A549 treated with RU486 at 1 μM for 4 hours (cell line): Measurements from ENCODE around the gene TAF11L9. TPM values are rescaled to one million over a fixed set of nuclear protein-coding genes. Genes with fewer than 3 reads are reported as not detected.

Experiments used
- total RNA-seq: library from RNA; stranded (reverse); fragments of 200-300 nt; extraction: Qiagen RNA extraction; gene quantifications from 5 replicates; pipeline ENCODE4 v1.2.3, GENCODE V29; 2022; ENCODE audit warnings: low read depth

TAF11L9 gene
- not detected in 5 replicates for total RNA-seq

DNA sequence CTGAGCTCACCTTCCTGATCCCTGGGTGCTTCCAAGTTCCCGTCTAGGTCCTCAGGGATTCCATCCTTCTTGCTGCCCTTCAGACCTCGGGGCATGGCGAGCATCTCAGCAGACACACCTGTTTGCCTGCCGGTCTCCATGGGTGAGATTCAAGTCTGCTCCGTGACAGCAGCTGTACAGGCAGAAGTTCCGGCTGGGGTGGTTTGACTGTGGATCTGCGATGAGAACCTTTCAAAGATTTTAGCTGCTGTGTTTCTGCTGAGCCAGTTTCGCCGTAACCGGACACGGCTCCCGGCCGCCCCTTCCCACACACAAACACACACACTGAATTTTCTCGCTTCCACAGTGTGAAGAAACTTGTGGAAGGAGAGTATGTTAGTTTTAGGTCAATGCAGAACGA, at the start of gene TAF11L9:
TAF11L9 (minus strand) TSS at position 140 of the 400 bp plus-strand sequence.

DNA sequence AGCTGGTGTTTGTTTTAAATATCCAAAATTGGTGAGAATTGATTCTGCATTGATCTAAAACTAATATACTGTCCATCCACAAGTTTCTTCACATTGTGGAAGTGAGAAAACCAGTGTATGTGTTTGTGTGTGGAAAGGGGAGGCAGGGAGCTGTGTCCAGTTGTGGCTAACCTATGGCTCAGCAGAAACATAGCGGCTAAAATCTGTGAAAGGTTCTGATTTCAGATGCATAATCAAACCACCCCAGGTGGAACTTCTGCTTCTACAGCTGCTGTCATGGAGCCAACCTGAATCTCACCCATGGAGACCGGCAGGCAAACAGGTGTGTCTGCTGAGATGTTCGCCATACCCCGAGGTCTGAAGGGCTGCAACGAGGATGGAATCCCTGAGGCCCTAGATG, 40.0 kb upstream of the TAF11L9 start, which contains the start of gene TAF11L14:
TAF11L14 (plus strand) TSS at position 301 of the 400 bp plus-strand sequence.

DNA sequence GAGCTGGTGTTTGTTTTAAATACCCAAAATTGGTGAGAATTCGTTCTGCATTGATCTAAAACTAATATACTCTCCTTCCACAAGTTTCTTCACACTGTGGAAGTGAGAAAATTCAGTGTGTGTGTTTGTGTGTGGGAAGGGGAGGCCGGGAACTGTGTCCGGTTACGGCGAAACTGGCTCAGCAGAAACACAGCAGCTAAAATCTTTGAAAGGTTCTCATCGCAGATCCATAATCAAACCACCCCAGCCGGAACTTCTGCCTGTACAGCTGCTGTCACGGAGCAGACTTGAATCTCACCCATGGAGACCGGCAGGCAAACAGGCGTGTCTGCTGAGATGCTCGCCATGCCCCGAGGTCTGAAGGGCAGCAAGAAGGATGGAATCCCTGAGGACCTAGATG, 37.6 kb upstream of the TAF11L9 start, which contains the start of gene TAF11L13:
TAF11L13 (plus strand) TSS at position 301 of the 400 bp plus-strand sequence.

GRCh38 chr5:17610092-17610491, 15.9 kb upstream of the TAF11L9 start, which contains the start of gene TAF11L12:
TSS of gene TAF11L12 (plus strand) at chr5:17610392.

DNA sequence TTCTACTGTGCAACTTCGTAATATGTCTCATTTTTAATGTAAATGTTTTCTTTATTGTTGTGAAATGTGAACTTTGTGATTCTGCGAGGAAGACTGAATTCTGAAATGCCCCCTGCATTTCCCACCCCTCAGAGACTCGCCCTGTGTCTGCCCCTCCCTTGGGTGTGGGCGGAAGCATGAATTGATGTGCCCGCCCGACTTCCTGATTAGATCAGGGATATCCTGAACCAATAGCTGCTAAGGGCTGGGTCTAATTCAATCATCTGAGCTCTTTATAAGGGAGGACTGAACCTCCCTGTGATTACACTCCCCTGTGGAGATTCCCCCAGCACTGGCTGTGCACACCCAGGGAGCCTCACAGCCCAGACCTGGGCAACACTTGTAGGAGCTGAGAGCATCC, 9.7 kb upstream of the TAF11L9 start, which contains the start of gene TAF11L11:
TAF11L11 (plus strand) TSS at position 304 of the 400 bp plus-strand sequence.

GRCh38 chr5:17597728-17598127, 3.5 kb upstream of the TAF11L9 start, which contains the start of gene TAF11L10:
TSS of gene TAF11L10 (minus strand) at chr5:17597828.

DNA sequence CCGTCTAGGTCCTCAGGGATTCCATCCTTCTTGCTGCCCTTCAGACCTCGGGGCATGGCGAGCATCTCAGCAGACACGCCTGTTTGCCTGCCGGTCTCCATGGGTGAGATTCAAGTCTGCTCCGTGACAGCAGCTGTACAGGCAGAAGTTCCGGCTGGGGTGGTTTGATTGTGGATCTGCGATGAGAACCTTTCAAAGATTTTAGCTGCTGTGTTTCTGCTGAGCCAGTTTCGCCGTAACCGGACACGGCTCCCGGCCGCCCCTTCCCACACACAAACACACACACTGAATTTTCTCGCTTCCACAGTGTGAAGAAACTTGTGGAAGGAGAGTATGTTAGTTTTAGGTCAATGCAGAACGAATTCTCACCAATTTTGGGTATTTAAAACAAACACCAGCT, 3.3 kb downstream of the TAF11L9 start, which contains the start of gene TAF11L8:
TAF11L8 (minus strand) TSS at position 101 of the 400 bp plus-strand sequence.

GRCh38 chr5:17585658-17586057, 8.5 kb downstream of the TAF11L9 start, which contains the start of gene TAF11L7:
TSS of gene TAF11L7 (minus strand) at chr5:17585758.

Other genes starting within 250 kb of the TAF11L9 start
- not detected in 5 replicates for gene TAF11L2, start 96.2 kb downstream of the TAF11L9 start, total RNA-seq
- not detected in 5 replicates for gene TAF11L3, start 76.0 kb downstream of the TAF11L9 start, total RNA-seq
- not detected in 5 replicates for gene TAF11L4, start 72.6 kb downstream of the TAF11L9 start, total RNA-seq
- gene TAF11L5, start 69.2 kb downstream of the TAF11L9 start, total RNA-seq = not detected in 5 replicates
- gene TAF11L6, start 65.7 kb downstream of the TAF11L9 start, total RNA-seq = not detected in 5 replicates
- not detected in 5 replicates for gene TAF11L7, start 8.6 kb downstream of the TAF11L9 start, total RNA-seq
- not detected in 5 replicates for gene TAF11L8, start 3.4 kb downstream of the TAF11L9 start, total RNA-seq
- not detected in 5 replicates for gene TAF11L10, start 3.4 kb upstream of the TAF11L9 start, total RNA-seq
- gene TAF11L11, start 9.8 kb upstream of the TAF11L9 start, total RNA-seq = 0.21 to 0.38 TPM (median 0.25 TPM) in 4 of 5 replicates, not detected in the other
- gene TAF11L12, start 16.0 kb upstream of the TAF11L9 start, total RNA-seq = 0.14 to 0.18 TPM in 2 of 5 replicates, not detected in the others
- gene TAF11L13, start 37.7 kb upstream of the TAF11L9 start, total RNA-seq = not detected in 5 replicates
- not detected in 5 replicates for gene TAF11L14, start 40.1 kb upstream of the TAF11L9 start, total RNA-seq